Muscle of leg (tissue), 11 donors: ENCODE data around the gene FTH1. TPM values are rescaled to one million over a fixed set of nuclear protein-coding genes. Genes with fewer than 3 reads are reported as not detected.

ENCODE experiments used
- DNase-seq: peaks from one replicate; pipeline ENCODE4 v3.0.0; 2013
- H3K27ac ChIP-seq: one replicate; pipeline ENCODE4 v1.5.1; 2013; ENCODE audit warnings: mild to moderate bottlenecking, low read length, control low read depth
- H3K27me3 ChIP-seq: one replicate; pipeline ENCODE4 v1.6.1; 2013; ENCODE audit warnings: low read length; ENCODE audit not compliant: control insufficient read depth, insufficient read depth
- H3K36me3 ChIP-seq: one replicate; pipeline ENCODE4 v1.6.1; 2013; ENCODE audit warnings: low read length; ENCODE audit not compliant: control insufficient read depth, insufficient read depth
- H3K4me1 ChIP-seq: one replicate; pipeline ENCODE4 v1.6.1; 2013; ENCODE audit warnings: low read length; ENCODE audit not compliant: control insufficient read depth, insufficient read depth
- H3K4me3 ChIP-seq: one replicate; pipeline ENCODE4 v1.5.1; 2013; ENCODE audit warnings: low read length, control low read depth
- H3K9me3 ChIP-seq: replicated peaks from 2 replicates; pipeline ENCODE4 v1.6.1; 2013; ENCODE audit warnings: low read depth, low read length; ENCODE audit not compliant: control insufficient read depth
- WGBS: methylation state at CpG from one replicate; pipeline ENCODE4 v1.1.5; 2013; ENCODE audit warnings: missing lambda C conversion rate; ENCODE audit not compliant: insufficient coverage; 5-methylcytosine and 5-hydroxymethylcytosine counted together
- polyA plus RNA-seq, 8 donors: library from polyadenylated mRNA; unstranded; fragments of 120-200 nt; gene quantifications; one replicate each; pipeline versions ENCODE4 v1.2.1 to v1.2.3, GENCODE V29; 2013; ENCODE audit warnings: inconsistent platforms in 1 of 8, low replicate concordance in 1 of 8; ENCODE audit not compliant: insufficient read length in 8 of 8, insufficient read depth in 1 of 8
- total RNA-seq: library from RNA; stranded (reverse); fragments of 120-200 nt; gene quantifications from one replicate; pipeline ENCODE4 v1.2.4, GENCODE V29; 2013

Gene FTH1
- total and polyA plus RNA-seq, 9 donors = 445 to 1,613 (median 1,403) TPM

DNA sequence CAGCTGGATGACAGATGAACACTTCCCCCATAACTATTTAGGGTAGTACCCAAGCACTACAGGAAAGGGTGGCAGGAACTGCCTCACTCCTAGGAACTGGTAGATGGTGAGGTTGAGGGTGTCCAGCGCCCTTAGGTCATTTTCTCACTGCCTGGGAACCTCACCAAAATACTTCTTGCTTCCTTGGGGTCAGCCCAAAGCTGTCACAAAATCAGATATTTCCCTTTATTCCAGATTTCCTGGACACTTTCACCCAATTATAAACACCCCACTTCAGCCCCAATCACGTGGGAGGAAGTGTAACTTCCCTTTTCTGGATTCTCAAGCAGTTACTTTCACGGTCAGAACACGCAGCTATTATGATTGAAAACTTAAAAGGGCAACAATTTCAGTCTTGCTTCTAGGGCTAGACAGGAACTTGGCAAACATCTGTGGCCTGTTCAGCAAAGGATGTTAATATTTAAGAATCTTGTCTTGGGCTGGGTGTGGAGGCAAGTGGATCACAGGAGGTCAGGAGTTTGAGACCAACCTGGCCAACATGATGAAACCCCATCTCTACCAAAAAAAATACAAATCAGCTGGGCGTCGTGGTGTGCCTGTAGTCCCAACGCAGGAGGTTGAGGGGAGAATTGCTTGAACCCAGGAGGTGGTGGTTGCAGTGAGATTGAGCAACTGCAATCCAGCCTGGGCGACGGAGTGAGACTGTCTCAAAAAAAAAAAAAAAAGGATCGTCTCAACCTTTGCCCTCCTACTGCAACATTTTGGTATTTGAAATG lies 4.0 kb downstream of the FTH1 start:
- H3K4me1 ChIP-seq = peaks cover 25% of the 10 kb centered on the region
- WGBS = 77% methylated on average over 4 of the region's 10 CpGs

DNA sequence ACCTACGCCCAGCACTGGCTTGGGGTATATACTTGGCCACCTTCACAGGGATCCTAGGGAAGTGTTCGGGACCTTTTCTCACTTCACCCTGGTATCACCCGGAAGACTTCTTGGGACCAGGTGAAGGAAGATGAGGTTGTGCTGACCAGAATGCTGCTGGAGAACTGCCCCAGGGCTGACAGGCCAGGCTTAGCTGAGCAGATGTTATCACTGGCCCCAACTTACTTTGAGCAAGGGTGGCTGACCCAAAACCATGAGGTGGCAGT lies 4.5 kb downstream of the FTH1 start:
- Histone ChIP-seq H3K9me3 (no peaks in the 10 kb centered on the region), H3K27ac (peak overlapping the region; percentile 51), H3K4me3 (no peak overlapping the region), H3K4me1 (peaks cover 20% of the 10 kb centered on the region), H3K27me3 (no peaks in the 10 kb centered on the region), H3K36me3 (peaks cover 55% of the 10 kb centered on the region)
- no peak for DNase-seq
- WGBS = no CpG with 5 or more reads among the region's 3 CpGs

More for the DNA sequence above, 4.0 kb downstream of the FTH1 start:
- H3K27ac ChIP-seq = peak overlapping the region; percentile 25
- H3K36me3 ChIP-seq = peaks cover 49% of the 10 kb centered on the region
- H3K4me3 ChIP-seq = no peak overlapping the region
- peak; percentile 75 for DNase-seq
- H3K27me3 ChIP-seq = no peaks in the 10 kb centered on the region
- no peaks in the 10 kb centered on the region for H3K9me3 ChIP-seq

DNA sequence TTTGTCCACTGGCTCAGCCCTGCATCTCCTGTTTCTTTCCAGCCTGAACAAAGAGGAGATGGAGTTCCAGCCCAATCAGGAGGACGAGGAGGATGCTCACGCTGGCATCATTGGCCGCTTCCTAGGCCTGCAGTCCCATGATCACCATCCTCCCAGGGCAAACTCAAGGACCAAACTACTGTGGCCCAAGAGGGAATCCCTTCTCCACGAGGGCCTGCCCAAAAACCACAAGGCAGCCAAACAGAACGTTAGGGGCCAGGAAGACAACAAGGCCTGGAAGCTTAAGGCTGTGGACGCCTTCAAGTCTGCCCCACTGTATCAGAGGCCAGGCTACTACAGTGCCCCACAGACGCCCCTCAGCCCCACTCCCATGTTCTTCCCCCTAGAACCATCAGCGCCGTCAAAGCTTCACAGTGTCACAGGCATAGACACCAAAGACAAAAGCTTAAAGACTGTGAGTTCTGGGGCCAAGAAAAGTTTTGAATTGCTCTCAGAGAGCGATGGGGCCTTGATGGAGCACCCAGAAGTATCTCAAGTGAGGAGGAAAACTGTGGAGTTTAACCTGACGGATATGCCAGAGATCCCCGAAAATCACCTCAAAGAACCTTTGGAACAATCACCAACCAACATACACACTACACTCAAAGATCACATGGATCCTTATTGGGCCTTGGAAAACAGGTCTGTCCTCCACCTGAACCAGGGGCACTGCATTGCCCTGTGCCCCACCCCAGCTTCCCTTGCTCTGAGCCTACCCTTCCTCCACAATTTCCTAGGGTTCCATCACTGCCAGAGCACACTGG lies 5.0 kb downstream of the FTH1 start:
- no peak for DNase-seq
- H3K4me3 ChIP-seq = no peak overlapping the region
- peaks cover 56% of the 10 kb centered on the region for H3K36me3 ChIP-seq
- H3K27ac ChIP-seq = peak overlapping the region; percentile 51
- H3K9me3 ChIP-seq = no peaks in the 10 kb centered on the region
- H3K27me3 ChIP-seq = no peaks in the 10 kb centered on the region
- WGBS = 82% methylated on average over 5 of the region's 12 CpGs
- H3K4me1 ChIP-seq = peaks cover 19% of the 10 kb centered on the region

- Histone ChIP-seq H3K27me3 (no peaks in the 10 kb centered on the region), H3K36me3 (peaks cover 62% of the 10 kb centered on the region), H3K9me3 (no peaks in the 10 kb centered on the region), H3K27ac (no peak overlapping the region), H3K4me1 (peaks cover 19% of the 10 kb centered on the region), H3K4me3 (no peak overlapping the region)
- 93% methylated on average over 7 of the region's 8 CpGs for WGBS
- DNase-seq = peak; percentile 31
Measured at GRCh38 chr11:61961570-61962212, 5.7 kb downstream of the FTH1 start.

DNA sequence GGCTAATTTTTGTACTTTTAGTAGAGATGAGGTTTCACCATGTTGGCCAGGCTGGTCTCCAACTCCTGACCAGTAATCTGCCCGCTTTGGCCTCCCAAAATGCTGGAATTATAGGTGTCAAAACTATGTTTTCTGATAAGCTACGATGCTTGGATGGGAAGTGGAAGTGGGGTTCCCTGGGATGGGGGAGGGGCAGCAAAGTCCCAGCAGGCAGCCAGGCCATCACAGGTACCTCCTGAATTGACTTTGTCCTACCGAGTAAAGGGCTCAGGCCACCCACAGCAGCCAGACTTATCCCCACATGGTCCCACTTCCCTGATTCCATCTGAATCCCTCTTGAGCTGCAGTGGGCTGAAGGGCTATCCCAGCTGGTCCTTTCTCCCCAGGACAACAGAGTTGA lies 6.9 kb downstream of the FTH1 start:
- Histone ChIP-seq H3K4me3 (no peak overlapping the region), H3K36me3 (peaks cover 60% of the 10 kb centered on the region), H3K27ac (no peak overlapping the region), H3K4me1 (peaks cover 24% of the 10 kb centered on the region), H3K27me3 (peaks cover 6% of the 10 kb centered on the region), H3K9me3 (no peaks in the 10 kb centered on the region)
- DNase-seq = no peak
- 80% methylated on average over 2 of the region's 3 CpGs for WGBS

GRCh38 chr11:61959678-61960077 lies 7.8 kb downstream of the FTH1 start:
- Histone ChIP-seq H3K27ac (no peak overlapping the region), H3K36me3 (peaks cover 51% of the 10 kb centered on the region), H3K4me3 (no peak overlapping the region), H3K9me3 (no peaks in the 10 kb centered on the region), H3K27me3 (peaks cover 14% of the 10 kb centered on the region), H3K4me1 (peaks cover 28% of the 10 kb centered on the region)
- no peak for DNase-seq
- 96% methylated on average over 3 of the region's 6 CpGs for WGBS

- Histone ChIP-seq H3K4me1 (peaks cover 31% of the 10 kb centered on the region), H3K4me3 (no peak overlapping the region), H3K36me3 (peaks cover 45% of the 10 kb centered on the region), H3K9me3 (no peaks in the 10 kb centered on the region), H3K27ac (no peak overlapping the region), H3K27me3 (peaks cover 18% of the 10 kb centered on the region)
- no peak for DNase-seq
- 36% methylated on average over 2 of the region's 2 CpGs for WGBS
Measured at GRCh38 chr11:61959114-61959513, 8.3 kb downstream of the FTH1 start.

GRCh38 chr11:61958590-61958989 lies 8.8 kb downstream of the FTH1 start:
- 100% methylated on average over 1 of the region's 3 CpGs for WGBS
- H3K4me1 ChIP-seq = peaks cover 28% of the 10 kb centered on the region

DNA sequence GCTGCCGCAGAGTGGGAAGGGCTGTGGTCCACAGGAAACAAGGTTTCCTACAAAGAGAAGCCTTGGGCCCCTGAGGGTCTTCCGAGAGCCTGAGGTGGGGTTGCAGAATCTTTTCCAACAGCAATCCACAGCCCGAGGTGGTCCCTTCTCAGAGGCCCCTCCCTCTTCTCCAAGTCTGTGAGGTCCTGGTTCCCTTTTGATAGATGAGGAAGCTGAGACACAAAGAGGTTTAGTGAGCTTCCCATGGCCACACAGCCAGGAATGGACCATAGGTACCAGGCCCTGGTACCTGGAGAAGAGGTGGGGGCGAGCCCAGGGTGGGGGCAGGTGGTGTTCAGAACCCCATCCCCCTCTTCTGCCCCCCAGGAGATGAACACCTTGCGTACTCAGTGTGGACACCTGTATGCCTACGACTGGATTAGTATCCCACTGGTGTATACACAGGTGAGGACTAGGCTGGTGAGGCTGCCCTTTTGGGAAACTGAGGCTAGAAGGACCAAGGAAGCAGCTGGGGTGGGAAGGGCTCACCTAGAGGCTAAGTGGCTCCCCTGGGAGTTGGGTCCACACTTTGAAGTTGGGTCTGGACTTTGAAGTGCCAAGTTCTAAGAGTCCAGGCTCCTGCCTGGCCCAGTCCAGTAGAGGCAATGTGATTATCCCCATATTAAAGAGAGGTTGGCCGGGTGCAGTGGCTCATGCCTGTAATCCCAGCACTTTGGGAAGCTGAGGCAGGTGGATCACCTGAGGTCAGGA lies 10.2 kb downstream of the FTH1 start:
- Histone ChIP-seq H3K36me3 (peaks cover 26% of the 10 kb centered on the region), H3K27me3 (peaks cover 18% of the 10 kb centered on the region), H3K4me1 (peaks cover 22% of the 10 kb centered on the region), H3K27ac (no peak overlapping the region), H3K9me3 (no peaks in the 10 kb centered on the region), H3K4me3 (no peak overlapping the region)
- WGBS = 69% methylated on average over 2 of the region's 7 CpGs
- no peak for DNase-seq

More at GRCh38 chr11:61958590-61958989, 8.8 kb downstream of the FTH1 start:
- DNase-seq = no peak
- H3K4me3 ChIP-seq = no peak overlapping the region
- H3K36me3 ChIP-seq = peaks cover 40% of the 10 kb centered on the region
- peaks cover 18% of the 10 kb centered on the region for H3K27me3 ChIP-seq
- H3K9me3 ChIP-seq = no peaks in the 10 kb centered on the region
- H3K27ac ChIP-seq = no peak overlapping the region
